ENCODE measurements around the gene SAE1.

- TF ChIP-seq, protein P1, sequence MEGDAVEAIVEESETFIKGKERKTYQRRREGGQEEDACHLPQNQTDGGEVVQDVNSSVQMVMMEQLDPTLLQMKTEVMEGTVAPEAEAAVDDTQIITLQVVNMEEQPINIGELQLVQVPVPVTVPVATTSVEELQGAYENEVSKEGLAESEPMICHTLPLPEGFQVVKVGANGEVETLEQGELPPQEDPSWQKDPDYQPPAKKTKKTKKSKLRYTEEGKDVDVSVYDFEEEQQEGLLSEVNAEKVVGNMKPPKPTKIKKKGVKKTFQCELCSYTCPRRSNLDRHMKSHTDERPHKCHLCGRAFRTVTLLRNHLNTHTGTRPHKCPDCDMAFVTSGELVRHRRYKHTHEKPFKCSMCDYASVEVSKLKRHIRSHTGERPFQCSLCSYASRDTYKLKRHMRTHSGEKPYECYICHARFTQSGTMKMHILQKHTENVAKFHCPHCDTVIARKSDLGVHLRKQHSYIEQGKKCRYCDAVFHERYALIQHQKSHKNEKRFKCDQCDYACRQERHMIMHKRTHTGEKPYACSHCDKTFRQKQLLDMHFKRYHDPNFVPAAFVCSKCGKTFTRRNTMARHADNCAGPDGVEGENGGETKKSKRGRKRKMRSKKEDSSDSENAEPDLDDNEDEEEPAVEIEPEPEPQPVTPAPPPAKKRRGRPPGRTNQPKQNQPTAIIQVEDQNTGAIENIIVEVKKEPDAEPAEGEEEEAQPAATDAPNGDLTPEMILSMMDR (conservative IDR thresholded peaks at IDR 0.05 in 1 of 2, IDR thresholded peaks at IDR 0.05 in 1 of 2; ENCODE audit: extremely low read depth in 1 of 2, insufficient read depth in 1 of 2, low read depth in 1 of 2, low read length in 2 of 2), result no peak
- TF ChIP-seq EZH2 (IDR thresholded peaks at IDR 0.05; ENCODE audit: borderline replicate concordance, low read length), result no peak
These were observed 84.9 kb downstream of the SAE1 start for GRCh38 chr19:47215581-47215980.

Measured in mammary epithelial cell (primary cell).